Activated CD4-positive, alpha-beta T cell treated with anti-CD3 and anti-CD28 coated beads, Interleukin-2, amount 10 ng/mL, durations not matched to agents 7 days and 5 days (primary cell): ENCODE data around the gene LAMA1. TPM values are rescaled to one million over a fixed set of nuclear protein-coding genes. Genes with fewer than 3 reads are reported as not detected.

Experiments
- CTCF ChIA-PET: fragments of 350-600 bp; sonication (Branson Sonifier 250); formaldehyde crosslinking; loops from one replicate; lab custom pipeline; 2021; ENCODE audit warnings: antibody characterized with exemption; lab: Charles Lee
- POLR2A ChIA-PET: fragments of 350-600 bp; sonication (Branson Sonifier 250); formaldehyde crosslinking; loops from one replicate; lab custom pipeline; 2021; ENCODE audit warnings: antibody characterized with exemption; lab: Charles Lee
- DNase-seq: peaks from one replicate; pipeline ENCODE4 v3.0.0-alpha.2; 2020
- H3K27ac Mint-ChIP-seq: one replicate; pipeline ENCODE4 v1.8.0; 2021; ENCODE audit warnings: mild to moderate bottlenecking, moderate library complexity, mixed read lengths
- H3K27me3 Mint-ChIP-seq: one replicate; pipeline ENCODE4 v1.8.0; 2021; ENCODE audit warnings: mixed read lengths
- H3K36me3 Mint-ChIP-seq: one replicate; pipeline ENCODE4 v1.8.0; 2021; ENCODE audit warnings: low read depth, mixed read lengths
- H3K4me1 Mint-ChIP-seq: one replicate; pipeline ENCODE4 v1.8.0; 2021; ENCODE audit warnings: mixed read lengths
- H3K4me3 Mint-ChIP-seq: one replicate; pipeline ENCODE4 v1.8.0; 2021; ENCODE audit warnings: mild to moderate bottlenecking, moderate library complexity, mixed read lengths
- H3K9me3 Mint-ChIP-seq: one replicate; pipeline ENCODE4 v1.8.0; 2021; ENCODE audit warnings: mixed read lengths
- total RNA-seq, 2 experiments: library from RNA; stranded (reverse); gene quantifications; one replicate each; pipeline ENCODE4 v1.2.3, GENCODE V29; 2021

The LAMA1 gene
- total RNA-seq, 2 experiments from 2014 or later = not detected

DNA sequence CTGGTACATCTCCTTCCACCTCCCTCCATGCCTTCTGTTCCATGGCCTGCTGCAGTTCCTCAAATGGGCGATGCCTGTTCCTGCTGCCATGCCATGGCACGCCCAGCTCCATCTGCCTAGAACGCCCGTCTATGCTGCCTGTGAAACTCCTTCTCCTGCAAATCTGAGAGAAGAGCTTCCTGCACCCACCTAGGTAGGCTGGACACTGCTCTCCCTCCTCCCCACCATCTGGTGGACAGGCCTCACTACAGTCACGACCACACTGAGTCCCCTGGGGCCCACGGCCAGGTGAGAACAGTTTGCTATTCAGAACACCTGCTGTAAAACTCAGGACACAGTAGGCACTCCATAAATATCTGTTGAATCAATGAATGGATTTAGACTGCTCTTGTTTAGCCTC is 92.4 kb downstream of the LAMA1 start:
- Mint-ChIP-seq H3K27me3 (no peaks in the 10 kb centered on the region), H3K27ac (no peak overlapping the region), H3K4me3 (no peak overlapping the region), H3K9me3 (no peaks in the 10 kb centered on the region), H3K4me1 (no peaks in the 10 kb centered on the region), H3K36me3 (no peaks in the 10 kb centered on the region)
- ChIA-PET POLR2A (no interaction called here), CTCF (no interaction called here)
- no peak for DNase-seq

DNA sequence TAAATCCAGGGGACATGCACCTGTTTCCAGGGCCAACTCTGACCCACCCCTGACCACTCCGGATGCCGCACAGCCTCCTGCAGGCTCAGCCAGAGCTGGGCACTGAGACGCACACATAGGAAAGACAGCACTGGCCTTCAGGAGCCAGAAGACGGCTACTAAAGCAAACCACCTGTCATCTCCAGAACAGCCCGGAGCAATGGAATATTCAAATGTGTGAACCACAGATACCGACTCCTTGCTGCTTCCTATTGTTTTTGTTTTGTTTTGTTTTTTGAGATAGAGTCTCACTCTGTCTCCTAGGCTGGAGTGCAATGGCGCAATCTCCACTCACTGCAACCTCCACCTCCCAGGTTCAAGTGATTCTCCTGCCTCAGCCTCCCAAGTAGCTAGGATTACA is 94.0 kb downstream of the LAMA1 start:
- Mint-ChIP-seq H3K27ac (no peak overlapping the region), H3K9me3 (no peaks in the 10 kb centered on the region), H3K4me1 (no peaks in the 10 kb centered on the region), H3K36me3 (no peaks in the 10 kb centered on the region), H3K27me3 (no peaks in the 10 kb centered on the region), H3K4me3 (no peak overlapping the region)
- no peak for DNase-seq
- ChIA-PET CTCF (no interaction called here), POLR2A (no interaction called here)

DNA sequence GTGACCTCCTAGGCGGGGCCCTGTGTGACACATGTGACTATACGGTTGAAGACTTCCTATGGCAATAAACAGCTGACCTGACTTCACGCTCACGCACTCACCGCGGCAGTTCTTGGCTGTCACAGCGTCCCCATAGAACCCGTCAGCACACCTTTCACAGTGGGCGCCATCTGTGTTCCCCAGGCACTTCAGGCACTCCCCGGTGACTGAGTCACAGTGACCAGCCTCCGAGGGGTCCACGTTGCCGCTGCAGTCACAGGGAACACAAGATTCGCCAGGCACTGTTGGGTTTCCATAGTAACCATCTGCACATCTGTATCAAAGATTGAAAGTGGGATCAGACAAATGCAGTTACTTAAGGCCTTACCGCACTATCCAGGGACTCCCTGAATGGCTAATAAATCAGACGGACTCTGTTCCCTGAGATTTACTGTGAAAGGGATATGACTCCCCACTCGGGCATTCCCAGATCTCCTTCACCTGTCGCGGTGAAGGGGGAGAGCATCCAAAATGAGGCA is 94.5 kb downstream of the LAMA1 start:
- DNase-seq = no peak
- ChIA-PET CTCF (no interaction called here), POLR2A (no interaction called here)
- Mint-ChIP-seq H3K27me3 (no peaks in the 10 kb centered on the region), H3K4me3 (no peak overlapping the region), H3K9me3 (no peaks in the 10 kb centered on the region), H3K27ac (no peak overlapping the region), H3K36me3 (no peaks in the 10 kb centered on the region), H3K4me1 (no peaks in the 10 kb centered on the region)

- no peak overlapping the region for H3K27ac Mint-ChIP-seq
- POLR2A ChIA-PET = no interaction called here
- DNase-seq = no peak
These were observed 95.4 kb downstream of the LAMA1 start for GRCh38 chr18:7021994-7022840.

GRCh38 chr18:7020995-7021777 is 96.4 kb downstream of the LAMA1 start:
- Mint-ChIP-seq H3K4me1 (no peaks in the 10 kb centered on the region), H3K36me3 (no peaks in the 10 kb centered on the region), H3K27ac (no peak overlapping the region), H3K9me3 (no peaks in the 10 kb centered on the region), H3K27me3 (no peaks in the 10 kb centered on the region), H3K4me3 (no peak overlapping the region)
- DNase-seq = no peak
- POLR2A ChIA-PET = no interaction called here
- CTCF ChIA-PET = no interaction called here

More at GRCh38 chr18:7021994-7022840, 95.4 kb downstream of the LAMA1 start:
- H3K9me3 Mint-ChIP-seq = no peaks in the 10 kb centered on the region
- H3K27me3 Mint-ChIP-seq = no peaks in the 10 kb centered on the region
- H3K4me1 Mint-ChIP-seq = no peaks in the 10 kb centered on the region
- H3K36me3 Mint-ChIP-seq = no peaks in the 10 kb centered on the region
- CTCF ChIA-PET = no interaction called here
- no peak overlapping the region for H3K4me3 Mint-ChIP-seq

GRCh38 chr18:7017013-7017412 is 100.6 kb downstream of the LAMA1 start:
- CTCF ChIA-PET = no interaction called here
- no peaks in the 10 kb centered on the region for H3K27me3 Mint-ChIP-seq
- no peak overlapping the region for H3K27ac Mint-ChIP-seq
- H3K4me1 Mint-ChIP-seq = no peaks in the 10 kb centered on the region
- POLR2A ChIA-PET = no interaction called here
- no peaks in the 10 kb centered on the region for H3K9me3 Mint-ChIP-seq
- H3K4me3 Mint-ChIP-seq = no peak overlapping the region
- DNase-seq = no peak
- no peaks in the 10 kb centered on the region for H3K36me3 Mint-ChIP-seq

DNA sequence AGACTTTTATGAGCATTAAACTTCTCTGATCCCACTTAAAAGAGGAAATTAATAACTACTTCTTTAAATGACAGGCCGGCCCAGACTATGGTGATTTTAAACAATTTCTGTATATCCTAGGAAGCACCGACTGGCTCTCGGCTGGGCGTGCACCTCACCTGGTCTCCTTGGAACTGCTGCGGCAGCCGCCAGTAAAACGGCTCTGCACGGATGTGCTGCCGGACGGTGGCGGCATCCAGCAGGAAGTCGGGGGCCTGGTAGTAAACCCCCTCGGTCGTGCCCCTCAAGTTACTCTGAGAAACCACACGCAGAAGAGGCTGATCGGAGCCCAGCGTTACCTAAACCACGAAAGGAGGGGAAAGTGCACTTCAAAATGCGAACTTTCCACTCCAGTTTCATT is 106.5 kb downstream of the LAMA1 start:
- no peak overlapping the region for H3K4me3 Mint-ChIP-seq
- no peaks in the 10 kb centered on the region for H3K4me1 Mint-ChIP-seq
- no peaks in the 10 kb centered on the region for H3K36me3 Mint-ChIP-seq
- H3K27me3 Mint-ChIP-seq = no peaks in the 10 kb centered on the region
- H3K9me3 Mint-ChIP-seq = no peaks in the 10 kb centered on the region
- DNase-seq = no peak
- CTCF ChIA-PET = no interaction called here
- H3K27ac Mint-ChIP-seq = no peak overlapping the region
- POLR2A ChIA-PET = no interaction called here

DNA sequence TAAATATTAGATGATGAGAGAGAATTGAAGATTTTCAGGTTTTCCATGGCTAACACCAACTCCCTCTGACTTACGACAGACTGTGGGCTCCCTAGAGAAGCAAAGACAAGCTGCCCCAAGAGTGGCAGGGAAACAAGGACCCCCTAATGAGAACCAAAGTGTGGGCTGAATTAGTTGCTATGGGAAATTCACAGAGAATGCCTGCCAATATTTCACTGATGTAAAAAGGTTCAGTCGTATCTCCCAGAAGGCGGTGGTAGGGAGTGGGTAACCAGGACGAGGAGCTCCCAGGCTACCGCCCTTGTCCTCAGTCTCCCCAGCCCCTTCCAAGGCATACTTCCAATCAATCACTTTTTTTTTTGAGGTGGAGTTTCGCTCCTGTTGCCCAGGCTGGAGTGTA is 113.6 kb downstream of the LAMA1 start:
- Mint-ChIP-seq H3K36me3 (no peaks in the 10 kb centered on the region), H3K4me3 (no peak overlapping the region), H3K4me1 (no peaks in the 10 kb centered on the region), H3K9me3 (no peaks in the 10 kb centered on the region), H3K27me3 (peaks cover 2% of the 10 kb centered on the region), H3K27ac (no peak overlapping the region)
- POLR2A ChIA-PET = no interaction called here
- CTCF ChIA-PET = interaction anchor here (0.6 kb wide), 1 partner anchor 1120 kb away, joined by 3 read pairs; no protein-coding TSS in a partner anchor
- DNase-seq = no peak

DNA sequence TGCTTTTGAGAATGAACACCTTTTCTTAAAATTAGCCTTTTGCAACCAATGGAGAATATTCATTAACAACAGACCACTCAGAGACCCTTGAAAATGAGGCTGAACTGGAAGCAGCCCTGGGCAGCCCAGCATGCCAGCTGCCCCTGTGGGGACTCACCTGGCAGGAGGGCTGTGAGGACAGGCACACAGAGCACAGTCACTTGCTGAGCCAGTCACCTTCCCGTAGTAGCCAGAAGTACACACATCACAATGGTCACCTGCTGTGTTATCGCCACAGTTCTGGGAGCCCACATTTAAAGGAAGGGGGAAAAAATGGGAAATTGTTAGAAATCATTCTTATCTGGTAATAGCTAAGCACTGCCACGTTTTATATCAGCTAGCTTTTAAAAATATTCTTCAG is 115.5 kb downstream of the LAMA1 start:
- Mint-ChIP-seq H3K9me3 (no peaks in the 10 kb centered on the region), H3K4me1 (no peaks in the 10 kb centered on the region), H3K27me3 (peaks cover 2% of the 10 kb centered on the region), H3K27ac (no peak overlapping the region), H3K36me3 (no peaks in the 10 kb centered on the region), H3K4me3 (no peak overlapping the region)
- DNase-seq = no peak
- ChIA-PET CTCF (no interaction called here), POLR2A (no interaction called here)

DNA sequence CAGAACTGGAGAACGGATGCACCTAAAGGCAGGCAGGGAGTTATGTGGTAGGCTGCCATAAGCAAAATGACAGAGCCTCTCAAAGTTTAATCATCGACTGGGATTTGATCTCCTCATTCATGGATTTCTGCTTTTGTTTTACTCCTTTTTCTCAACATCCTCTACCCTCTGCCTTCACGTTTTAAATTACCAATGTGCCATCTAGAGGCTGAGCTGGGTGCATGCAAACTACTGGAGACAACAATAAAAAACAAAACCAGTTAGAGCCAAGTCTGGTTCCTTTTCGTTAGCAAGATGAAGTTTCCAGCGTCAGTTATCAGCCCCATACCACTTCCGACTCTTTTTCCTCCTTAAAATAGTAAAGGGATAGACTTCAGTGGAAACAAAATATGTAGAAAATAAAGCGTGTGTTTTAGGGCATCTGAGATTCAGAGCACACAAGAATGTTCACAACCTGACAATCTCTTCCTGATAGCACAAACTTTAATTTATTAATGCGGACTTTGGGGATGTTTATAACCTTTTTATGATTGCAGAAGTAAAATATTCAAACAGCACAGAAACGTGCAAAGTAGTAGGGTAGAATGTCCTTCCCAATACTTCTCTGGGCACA is 117.0 kb downstream of the LAMA1 start:
- Mint-ChIP-seq H3K9me3 (no peaks in the 10 kb centered on the region), H3K4me3 (no peak overlapping the region), H3K36me3 (no peaks in the 10 kb centered on the region), H3K27ac (no peak overlapping the region), H3K27me3 (peaks cover 2% of the 10 kb centered on the region), H3K4me1 (no peaks in the 10 kb centered on the region)
- no peak for DNase-seq
- ChIA-PET CTCF (no interaction called here), POLR2A (no interaction called here)

GRCh38 chr18:6997808-6998207 is 119.8 kb downstream of the LAMA1 start:
- Mint-ChIP-seq H3K27me3 (peaks cover 2% of the 10 kb centered on the region), H3K36me3 (no peaks in the 10 kb centered on the region), H3K27ac (no peak overlapping the region), H3K4me3 (no peak overlapping the region), H3K9me3 (no peaks in the 10 kb centered on the region), H3K4me1 (no peaks in the 10 kb centered on the region)
- ChIA-PET CTCF (no interaction called here), POLR2A (no interaction called here)
- no peak for DNase-seq

DNA sequence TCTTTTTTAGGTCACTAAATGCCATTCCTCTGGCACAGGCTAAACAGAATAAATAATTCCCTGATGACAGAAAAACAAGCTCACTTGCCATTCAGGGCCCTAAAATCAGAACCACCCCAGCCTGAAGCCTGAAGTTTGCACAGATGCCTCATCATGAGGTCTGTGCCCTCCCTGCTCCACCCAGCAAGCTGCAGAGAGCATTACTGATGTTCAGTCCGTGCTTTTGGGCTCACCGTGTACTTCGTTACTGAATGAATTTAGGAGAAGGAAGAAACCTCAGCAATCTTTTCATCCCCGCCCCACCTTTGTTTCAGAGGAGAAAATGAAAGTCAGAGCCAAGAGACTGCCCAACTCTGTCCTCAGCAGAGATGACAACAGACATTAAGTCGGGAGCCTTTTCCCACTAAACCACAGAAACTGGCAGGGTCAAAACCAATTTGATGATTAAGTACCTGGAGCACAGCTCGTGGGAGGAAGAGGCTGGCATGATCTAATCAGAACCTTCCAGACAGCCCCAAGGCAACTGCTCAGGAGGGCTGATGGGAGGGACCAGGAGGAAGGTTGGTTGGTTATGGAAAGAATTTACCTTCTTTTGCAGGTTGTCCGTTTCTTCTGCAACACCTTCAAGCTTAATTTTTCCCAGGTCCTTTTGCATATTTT is 122.7 kb downstream of the LAMA1 start:
- ChIA-PET CTCF (no interaction called here), POLR2A (no interaction called here)
- H3K36me3 Mint-ChIP-seq = no peaks in the 10 kb centered on the region
- no peak overlapping the region for H3K27ac Mint-ChIP-seq
- no peak for DNase-seq
- no peaks in the 10 kb centered on the region for H3K4me1 Mint-ChIP-seq
- H3K27me3 Mint-ChIP-seq = no peaks in the 10 kb centered on the region
- no peaks in the 10 kb centered on the region for H3K9me3 Mint-ChIP-seq
- H3K4me3 Mint-ChIP-seq = no peak overlapping the region
